T-helper 2 cell treated with Interferon-gamma antibody and Interleukin-4, amounts not matched to agents 5 μg/mL and 100 μg/mL, for 36 hours (primary cell): Measurements from ENCODE around the gene ZNF467.

Experiments
- DNase-seq: peaks from one replicate; pipeline ENCODE4 v3.0.0; 2021; ENCODE audit warnings: low spot score
- H3K27ac Mint-ChIP-seq: one replicate; pipeline ENCODE4 v1.8.0; 2021; ENCODE audit warnings: mild to moderate bottlenecking, mixed read lengths
- H3K27me3 Mint-ChIP-seq: one replicate; pipeline ENCODE4 v1.8.0; 2021; ENCODE audit warnings: low read depth, mixed read lengths
- H3K36me3 Mint-ChIP-seq: one replicate; pipeline ENCODE4 v1.8.0; 2021; ENCODE audit warnings: low read depth, mixed read lengths
- H3K4me1 Mint-ChIP-seq: one replicate; pipeline ENCODE4 v1.8.0; 2021; ENCODE audit warnings: low read depth, mixed read lengths
- H3K4me3 Mint-ChIP-seq: one replicate; pipeline ENCODE4 v1.8.0; 2022; ENCODE audit warnings: mild to moderate bottlenecking, moderate library complexity, mixed read lengths
- H3K9me3 Mint-ChIP-seq: one replicate; pipeline ENCODE4 v1.8.0; 2021; ENCODE audit warnings: mixed read lengths

Gene ZNF467

GRCh38 chr7:149729983-149730801, 43.2 kb downstream of the ZNF467 start:
- DNase-seq = no peak
- no peaks in the 10 kb centered on the region for H3K36me3 Mint-ChIP-seq
- H3K4me3 Mint-ChIP-seq = no peak overlapping the region
- H3K9me3 Mint-ChIP-seq = no peaks in the 10 kb centered on the region
- H3K4me1 Mint-ChIP-seq = no peaks in the 10 kb centered on the region
- H3K27ac Mint-ChIP-seq = no peak overlapping the region
- H3K27me3 Mint-ChIP-seq = no peaks in the 10 kb centered on the region

- Mint-ChIP-seq H3K27me3 (no peaks in the 10 kb centered on the region), H3K36me3 (no peaks in the 10 kb centered on the region), H3K9me3 (no peaks in the 10 kb centered on the region), H3K4me3 (no peak overlapping the region), H3K27ac (no peak overlapping the region), H3K4me1 (no peaks in the 10 kb centered on the region)
- DNase-seq = no peak
Observed at GRCh38 chr7:149729586-149729982, 43.8 kb downstream of the ZNF467 start.

GRCh38 chr7:149728491-149729375, 44.7 kb downstream of the ZNF467 start:
- no peak overlapping the region for H3K27ac Mint-ChIP-seq
- DNase-seq = no peak
- H3K4me3 Mint-ChIP-seq = no peak overlapping the region
- H3K4me1 Mint-ChIP-seq = no peaks in the 10 kb centered on the region
- H3K9me3 Mint-ChIP-seq = no peaks in the 10 kb centered on the region
- H3K36me3 Mint-ChIP-seq = no peaks in the 10 kb centered on the region
- H3K27me3 Mint-ChIP-seq = no peaks in the 10 kb centered on the region

GRCh38 chr7:149727899-149728476, 45.4 kb downstream of the ZNF467 start:
- Mint-ChIP-seq H3K4me1 (no peaks in the 10 kb centered on the region), H3K4me3 (no peak overlapping the region), H3K27me3 (no peaks in the 10 kb centered on the region), H3K27ac (no peak overlapping the region), H3K36me3 (peaks cover 2% of the 10 kb centered on the region), H3K9me3 (no peaks in the 10 kb centered on the region)
- DNase-seq = no peak

GRCh38 chr7:149727053-149727898, 46.1 kb downstream of the ZNF467 start:
- Mint-ChIP-seq H3K9me3 (no peaks in the 10 kb centered on the region), H3K27ac (no peak overlapping the region), H3K4me3 (no peak overlapping the region), H3K4me1 (no peaks in the 10 kb centered on the region), H3K36me3 (peaks cover 2% of the 10 kb centered on the region), H3K27me3 (no peaks in the 10 kb centered on the region)
- DNase-seq = no peak

- Mint-ChIP-seq H3K4me1 (no peaks in the 10 kb centered on the region), H3K4me3 (no peak overlapping the region), H3K27me3 (no peaks in the 10 kb centered on the region), H3K27ac (no peak overlapping the region), H3K36me3 (peaks cover 2% of the 10 kb centered on the region), H3K9me3 (no peaks in the 10 kb centered on the region)
- no peak for DNase-seq
Observed at GRCh38 chr7:149725916-149726315, 47.5 kb downstream of the ZNF467 start.

GRCh38 chr7:149725426-149725821, 48.0 kb downstream of the ZNF467 start:
- Mint-ChIP-seq H3K27ac (no peak overlapping the region), H3K27me3 (no peaks in the 10 kb centered on the region), H3K36me3 (peaks cover 2% of the 10 kb centered on the region), H3K4me1 (no peaks in the 10 kb centered on the region), H3K9me3 (no peaks in the 10 kb centered on the region), H3K4me3 (no peak overlapping the region)
- DNase-seq = no peak

- H3K4me3 Mint-ChIP-seq = no peak overlapping the region
- H3K27ac Mint-ChIP-seq = no peak overlapping the region
- H3K27me3 Mint-ChIP-seq = no peaks in the 10 kb centered on the region
- DNase-seq = no peak
- peaks cover 2% of the 10 kb centered on the region for H3K36me3 Mint-ChIP-seq
- H3K4me1 Mint-ChIP-seq = no peaks in the 10 kb centered on the region
- H3K9me3 Mint-ChIP-seq = no peaks in the 10 kb centered on the region
Observed at GRCh38 chr7:149724661-149725425, 48.5 kb downstream of the ZNF467 start.

- no peak for DNase-seq
- no peaks in the 10 kb centered on the region for H3K4me1 Mint-ChIP-seq
- H3K36me3 Mint-ChIP-seq = peaks cover 2% of the 10 kb centered on the region
- no peak overlapping the region for H3K27ac Mint-ChIP-seq
- no peak overlapping the region for H3K4me3 Mint-ChIP-seq
- H3K9me3 Mint-ChIP-seq = no peaks in the 10 kb centered on the region
- no peaks in the 10 kb centered on the region for H3K27me3 Mint-ChIP-seq
Observed at GRCh38 chr7:149723795-149724495, 49.4 kb downstream of the ZNF467 start.

- Mint-ChIP-seq H3K27me3 (no peaks in the 10 kb centered on the region), H3K36me3 (peaks cover 2% of the 10 kb centered on the region)
Observed at GRCh38 chr7:149723082-149723767, 50.2 kb downstream of the ZNF467 start.

GRCh38 chr7:149722356-149722957, 50.9 kb downstream of the ZNF467 start:
- DNase-seq = no peak
- Mint-ChIP-seq H3K27me3 (no peaks in the 10 kb centered on the region), H3K4me3 (no peak overlapping the region), H3K4me1 (no peaks in the 10 kb centered on the region), H3K27ac (no peak overlapping the region), H3K36me3 (peaks cover 2% of the 10 kb centered on the region), H3K9me3 (no peaks in the 10 kb centered on the region)

More at GRCh38 chr7:149723082-149723767, 50.2 kb downstream of the ZNF467 start:
- DNase-seq = no peak
- no peaks in the 10 kb centered on the region for H3K9me3 Mint-ChIP-seq
- H3K4me1 Mint-ChIP-seq = no peaks in the 10 kb centered on the region
- H3K4me3 Mint-ChIP-seq = no peak overlapping the region
- no peak overlapping the region for H3K27ac Mint-ChIP-seq
